A549 (cell line): ENCODE measurements around the gene IGFL2. TPM values are rescaled to one million over a fixed set of nuclear protein-coding genes. Genes with fewer than 3 reads are reported as not detected.

Source experiments
- BHLHE40 ChIP-seq: IDR thresholded peaks from 2 replicates; pipeline ENCODE4 v1.6.1; 2012; ENCODE audit warnings: low read depth, low read length, inconsistent platforms
- CBX2 ChIP-seq: fragments of 200-600 bp; sonication (generic); IDR thresholded peaks from 2 replicates; pipeline ENCODE4 v1.6.1; 2016; ENCODE audit warnings: low read depth, mild to moderate bottlenecking, borderline replicate concordance
- CEBPB ChIP-seq, 2 experiments: fragments of >200 bp in 1 of 2; sonication (Bioruptor Twin) in 1 of 2; formaldehyde crosslinking in 1 of 2; IDR thresholded peaks; 2 replicates each; pipeline ENCODE4 v1.6.1; 2012 to 2016
- CHD2 ChIP-seq: fragments of 150-350 bp; IDR thresholded peaks from 2 replicates; pipeline ENCODE4 v1.6.1; 2014; ENCODE audit warnings: low read length; ENCODE audit not compliant: partially characterized antibody
- CHD4 ChIP-seq: fragments of 200-600 bp; sonication (generic); IDR thresholded peaks from 2 replicates; pipeline ENCODE4 v1.6.1; 2016; ENCODE audit warnings: antibody characterized with exemption, mild to moderate bottlenecking, borderline replicate concordance
- E2F6 ChIP-seq: IDR thresholded peaks from 2 replicates; pipeline ENCODE4 v1.6.1; 2012; ENCODE audit warnings: low read depth, borderline replicate concordance
- EP300 ChIP-seq, 2 experiments: fragments of >200 bp; sonication (Bioruptor Twin); formaldehyde crosslinking; IDR thresholded peaks; 2 replicates in 1 of 2; 3 replicates in 1 of 2; pipeline ENCODE4 v1.6.1; 2016 to 2017
- ESRRA ChIP-seq: fragments of 150-350 bp; IDR thresholded peaks from 2 replicates; pipeline ENCODE4 v1.6.1; 2014; ENCODE audit warnings: mild to moderate bottlenecking, low read length, borderline replicate concordance
- FOSL2 ChIP-seq, 2 experiments: fragments of 450-650 bp in 1 of 2; fragments of >200 bp in 1 of 2; sonication (Bioruptor Twin) in 1 of 2; formaldehyde crosslinking; IDR thresholded peaks; 2 replicates each; pipeline versions ENCODE4 v1.5.0 to v1.6.1; 2016 to 2020; ENCODE audit warnings: mild to moderate bottlenecking in 1 of 2, moderate library complexity in 1 of 2
- GATA3 ChIP-seq: IDR thresholded peaks from 2 replicates; pipeline ENCODE4 v1.6.1; 2012; ENCODE audit warnings: borderline replicate concordance
- HDAC2 ChIP-seq: fragments of 200-600 bp; sonication (generic); IDR thresholded peaks from 2 replicates; pipeline ENCODE4 v1.6.1; 2016
- HEYL ChIP-seq: fragments of 250-450 bp; sonication (Bioruptor Pico); IDR thresholded peaks from 2 replicates; pipeline ENCODE4 v1.8.0; 2021; ENCODE audit warnings: mild to moderate bottlenecking, moderate library complexity
- HOXB13 ChIP-seq: fragments of 250-450 bp; sonication (Bioruptor Pico); IDR thresholded peaks from 2 replicates; pipeline ENCODE4 v1.5.0; 2020; ENCODE audit warnings: low read depth, mild to moderate bottlenecking, moderate library complexity
- JUNB ChIP-seq: fragments of >200 bp; sonication (Bioruptor Twin); formaldehyde crosslinking; IDR thresholded peaks from 2 replicates; pipeline ENCODE4 v1.6.1; 2016
- MAFK ChIP-seq: fragments of 450-650 bp; IDR thresholded peaks from 2 replicates; pipeline ENCODE4 v1.6.1; 2014; ENCODE audit not compliant: partially characterized antibody
- NFE2L2 ChIP-seq: fragments of 150-350 bp; conservative IDR thresholded peaks from 2 replicates; pipeline ENCODE4 v1.6.1; 2014; ENCODE audit warnings: low read length
- NPAS2 ChIP-seq: fragments of 250-450 bp; sonication (Bioruptor Pico); IDR thresholded peaks from 2 replicates; pipeline ENCODE4 v1.8.0; 2022; ENCODE audit warnings: mild to moderate bottlenecking, moderate library complexity, borderline replicate concordance
- NR3C1 ChIP-seq: fragments of >200 bp; sonication (Bioruptor Twin); formaldehyde crosslinking; IDR thresholded peaks from 3 replicates; pipeline ENCODE4 v1.6.1; 2017
- POLR2A ChIP-seq: IDR thresholded peaks from 2 replicates; pipeline ENCODE4 v1.6.1; 2012; ENCODE audit warnings: mild to moderate bottlenecking, low read length
- POLR2AphosphoS2 ChIP-seq: conservative IDR thresholded peaks from 2 replicates; pipeline ENCODE4 v1.6.1; 2012; ENCODE audit warnings: low read length, improper control_type of control experiment, inconsistent platforms
- RAD21 ChIP-seq, 2 experiments: fragments of >200 bp in 1 of 2; sonication (Bioruptor Twin) in 1 of 2; formaldehyde crosslinking in 1 of 2; IDR thresholded peaks in 1 of 2; conservative IDR thresholded peaks in 1 of 2; 2 replicates in 1 of 2; 3 replicates in 1 of 2; pipeline ENCODE4 v1.6.1; 2012 to 2018; ENCODE audit warnings: inconsistent platforms in 1 of 2
- RFX5 ChIP-seq: fragments of 450-650 bp; IDR thresholded peaks from 2 replicates; pipeline ENCODE4 v1.7.1; 2014; ENCODE audit warnings: antibody characterized with exemption, mild to moderate bottlenecking, moderate library complexity
- SMC3 ChIP-seq: fragments of >200 bp; sonication (Bioruptor Twin); formaldehyde crosslinking; IDR thresholded peaks from 3 replicates; pipeline ENCODE4 v1.6.1; 2018; ENCODE audit warnings: inconsistent platforms
- SREBF2 ChIP-seq: fragments of 450-650 bp; IDR thresholded peaks from 2 replicates; pipeline ENCODE4 v1.6.1; 2014; ENCODE audit warnings: mild to moderate bottlenecking, moderate library complexity
- TP53 ChIP-seq: fragments of 250-450 bp; sonication (Bioruptor Pico); IDR thresholded peaks from 2 replicates; pipeline ENCODE4 v1.5.0; 2021; ENCODE audit warnings: mild to moderate bottlenecking, moderate library complexity
- ZNF302 ChIP-seq: fragments of 250-450 bp; sonication (Bioruptor Pico); IDR thresholded peaks from 2 replicates; pipeline ENCODE4 v1.9.0; 2021; ENCODE audit warnings: inconsistent platforms, mild to moderate bottlenecking, moderate library complexity
- polyA plus RNA-seq, 4 experiments: library from polyadenylated mRNA; depleted of rRNA in 3 of 4; stranded (reverse); fragments of >200 nt; fragmentation: RNase III in 1 of 4; extraction: RNeasy Plus Mini Kit Qiagen cat#74134 plus additional on column Dnase treatment in 1 of 4; gene quantifications; 2 replicates in 3 of 4; 3 replicates in 1 of 4; pipeline ENCODE4 v1.2.3, GENCODE V29; 2011 to 2017
- TF ChIP-seq, protein P1 (sequence below): fragments of 200-600 bp; sonication (generic); IDR thresholded peaks from 2 replicates; pipeline ENCODE4 v1.6.1; 2016; ENCODE audit warnings: antibody characterized with exemption, mild to moderate bottlenecking, moderate library complexity
- TF ChIP-seq, protein P2 (sequence below): fragments of 150-350 bp; IDR thresholded peaks from 2 replicates; pipeline ENCODE4 v1.6.1; 2014; ENCODE audit warnings: low read depth, mild to moderate bottlenecking, low read length
- TF ChIP-seq, protein P3 (sequence below): fragments of 250-450 bp; sonication (Bioruptor Pico); IDR thresholded peaks from 2 replicates; pipeline ENCODE4 v1.5.0; 2021; ENCODE audit warnings: mild to moderate bottlenecking, moderate library complexity, borderline replicate concordance
- TF ChIP-seq, protein P4 (sequence below): fragments of >200 bp; sonication (Bioruptor Twin); formaldehyde crosslinking; IDR thresholded peaks from 2 replicates; pipeline ENCODE4 v1.6.1; 2016

Gene IGFL2
- polyA plus RNA-seq, 2 of the 4 experiments (the other 2 are of a cell fraction): 0.78 to 1.1 TPM

- TF ChIP-seq ESRRA: no peak
- 0 out of 2 replicates have a peak, but pooled peaks have one; percentile 34 for TF ChIP-seq E2F6
- no peak for TF ChIP-seq NR3C1
- TF ChIP-seq POLR2A: no peak
- peak in 1 of 2 experiments; percentile 39; a peak in 1 of 5 replicates for TF ChIP-seq RAD21 (conservative IDR thresholded peaks at IDR 0.05 in 1 of 2, IDR thresholded peaks at IDR 0.05 in 1 of 2)
- no peak for TF ChIP-seq POLR2AphosphoS2
- TF ChIP-seq MAFK: no peak
- TF ChIP-seq SREBF2: no peak
- TF ChIP-seq, protein P1, sequence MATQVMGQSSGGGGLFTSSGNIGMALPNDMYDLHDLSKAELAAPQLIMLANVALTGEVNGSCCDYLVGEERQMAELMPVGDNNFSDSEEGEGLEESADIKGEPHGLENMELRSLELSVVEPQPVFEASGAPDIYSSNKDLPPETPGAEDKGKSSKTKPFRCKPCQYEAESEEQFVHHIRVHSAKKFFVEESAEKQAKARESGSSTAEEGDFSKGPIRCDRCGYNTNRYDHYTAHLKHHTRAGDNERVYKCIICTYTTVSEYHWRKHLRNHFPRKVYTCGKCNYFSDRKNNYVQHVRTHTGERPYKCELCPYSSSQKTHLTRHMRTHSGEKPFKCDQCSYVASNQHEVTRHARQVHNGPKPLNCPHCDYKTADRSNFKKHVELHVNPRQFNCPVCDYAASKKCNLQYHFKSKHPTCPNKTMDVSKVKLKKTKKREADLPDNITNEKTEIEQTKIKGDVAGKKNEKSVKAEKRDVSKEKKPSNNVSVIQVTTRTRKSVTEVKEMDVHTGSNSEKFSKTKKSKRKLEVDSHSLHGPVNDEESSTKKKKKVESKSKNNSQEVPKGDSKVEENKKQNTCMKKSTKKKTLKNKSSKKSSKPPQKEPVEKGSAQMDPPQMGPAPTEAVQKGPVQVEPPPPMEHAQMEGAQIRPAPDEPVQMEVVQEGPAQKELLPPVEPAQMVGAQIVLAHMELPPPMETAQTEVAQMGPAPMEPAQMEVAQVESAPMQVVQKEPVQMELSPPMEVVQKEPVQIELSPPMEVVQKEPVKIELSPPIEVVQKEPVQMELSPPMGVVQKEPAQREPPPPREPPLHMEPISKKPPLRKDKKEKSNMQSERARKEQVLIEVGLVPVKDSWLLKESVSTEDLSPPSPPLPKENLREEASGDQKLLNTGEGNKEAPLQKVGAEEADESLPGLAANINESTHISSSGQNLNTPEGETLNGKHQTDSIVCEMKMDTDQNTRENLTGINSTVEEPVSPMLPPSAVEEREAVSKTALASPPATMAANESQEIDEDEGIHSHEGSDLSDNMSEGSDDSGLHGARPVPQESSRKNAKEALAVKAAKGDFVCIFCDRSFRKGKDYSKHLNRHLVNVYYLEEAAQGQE: no peak
- TF ChIP-seq HEYL: no peak
- TF ChIP-seq ZNF302 (CRISPR knock-in tag): no peak
- TF ChIP-seq CBX2: no peak
- no peak for TF ChIP-seq NPAS2 (CRISPR knock-in tag)
- TF ChIP-seq, protein P2, sequence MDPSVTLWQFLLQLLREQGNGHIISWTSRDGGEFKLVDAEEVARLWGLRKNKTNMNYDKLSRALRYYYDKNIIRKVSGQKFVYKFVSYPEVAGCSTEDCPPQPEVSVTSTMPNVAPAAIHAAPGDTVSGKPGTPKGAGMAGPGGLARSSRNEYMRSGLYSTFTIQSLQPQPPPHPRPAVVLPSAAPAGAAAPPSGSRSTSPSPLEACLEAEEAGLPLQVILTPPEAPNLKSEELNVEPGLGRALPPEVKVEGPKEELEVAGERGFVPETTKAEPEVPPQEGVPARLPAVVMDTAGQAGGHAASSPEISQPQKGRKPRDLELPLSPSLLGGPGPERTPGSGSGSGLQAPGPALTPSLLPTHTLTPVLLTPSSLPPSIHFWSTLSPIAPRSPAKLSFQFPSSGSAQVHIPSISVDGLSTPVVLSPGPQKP: no peak
- no peak for TF ChIP-seq HDAC2
- TF ChIP-seq, protein P3, sequence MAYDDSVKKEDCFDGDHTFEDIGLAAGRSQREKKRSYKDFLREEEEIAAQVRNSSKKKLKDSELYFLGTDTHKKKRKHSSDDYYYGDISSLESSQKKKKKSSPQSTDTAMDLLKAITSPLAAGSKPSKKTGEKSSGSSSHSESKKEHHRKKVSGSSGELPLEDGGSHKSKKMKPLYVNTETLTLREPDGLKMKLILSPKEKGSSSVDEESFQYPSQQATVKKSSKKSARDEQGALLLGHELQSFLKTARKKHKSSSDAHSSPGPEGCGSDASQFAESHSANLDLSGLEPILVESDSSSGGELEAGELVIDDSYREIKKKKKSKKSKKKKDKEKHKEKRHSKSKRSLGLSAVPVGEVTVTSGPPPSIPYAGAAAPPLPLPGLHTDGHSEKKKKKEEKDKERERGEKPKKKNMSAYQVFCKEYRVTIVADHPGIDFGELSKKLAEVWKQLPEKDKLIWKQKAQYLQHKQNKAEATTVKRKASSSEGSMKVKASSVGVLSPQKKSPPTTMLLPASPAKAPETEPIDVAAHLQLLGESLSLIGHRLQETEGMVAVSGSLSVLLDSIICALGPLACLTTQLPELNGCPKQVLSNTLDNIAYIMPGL (CRISPR knock-in tag): no peak
- TF ChIP-seq JUNB: peak; percentile 86
- no peak for TF ChIP-seq NFE2L2
- peak; percentile 83 for TF ChIP-seq GATA3
- TF ChIP-seq RFX5: no peak
- TF ChIP-seq EP300 (IDR thresholded peaks at IDR 0.05): peak in 1 of 2 experiments; percentile 49; a peak in 2 of 5 replicates
- peak; percentile 92 to 97 for TF ChIP-seq CEBPB (IDR thresholded peaks at IDR 0.05)
- TF ChIP-seq, protein P4, sequence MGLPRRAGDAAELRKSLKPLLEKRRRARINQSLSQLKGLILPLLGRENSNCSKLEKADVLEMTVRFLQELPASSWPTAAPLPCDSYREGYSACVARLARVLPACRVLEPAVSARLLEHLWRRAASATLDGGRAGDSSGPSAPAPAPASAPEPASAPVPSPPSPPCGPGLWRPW: no peak; the same call in 1 of the 2 replicates
- no peak for TF ChIP-seq HOXB13 (CRISPR knock-in tag)
- no peak for TF ChIP-seq BHLHE40
- no peak for TF ChIP-seq CHD4
- TF ChIP-seq TP53: no peak
- TF ChIP-seq FOSL2 (IDR thresholded peaks at IDR 0.05): peak; percentile 94
- TF ChIP-seq FOSL2 (CRISPR knock-in tag; IDR thresholded peaks at IDR 0.05): peak; percentile 98
- peak; percentile 40 for TF ChIP-seq CHD2
- TF ChIP-seq SMC3: peak; percentile 36; the same call in 2 of the 3 replicates
Measured at GRCh38 chr19:46192992-46193650, 45.1 kb downstream of the IGFL2 start (continued).
